Nephron (organoid): ENCODE results near the gene PRRG3.

ENCODE experiments used
- H3K27ac Mint-ChIP-seq, 3 experiments: 2 replicates each; pipeline ENCODE4 v1.8.0; 2020; ENCODE audit warnings: mixed read lengths in 3 of 3, mild to moderate bottlenecking in 2 of 3, moderate library complexity in 1 of 3
- H3K27me3 Mint-ChIP-seq: 2 replicates; pipeline ENCODE4 v1.8.0; 2021; ENCODE audit warnings: low read depth, mild to moderate bottlenecking, moderate library complexity, mixed read lengths
- H3K36me3 Mint-ChIP-seq: 2 replicates; pipeline ENCODE4 v1.8.0; 2020; ENCODE audit warnings: low read depth, mixed read lengths
- H3K4me1 Mint-ChIP-seq: 2 replicates; pipeline ENCODE4 v1.8.0; 2020; ENCODE audit warnings: mixed read lengths
- H3K4me3 Mint-ChIP-seq, 3 experiments: 2 replicates each; pipeline ENCODE4 v1.8.0; 2020; ENCODE audit warnings: mild to moderate bottlenecking in 3 of 3, mixed read lengths in 3 of 3, moderate library complexity in 2 of 3
- H3K9me3 Mint-ChIP-seq: 2 replicates; pipeline ENCODE4 v1.8.0; 2020; ENCODE audit warnings: mixed read lengths
- TF ChIP-seq, protein P1 (sequence below), 3 experiments: fragments of 200-600 bp; sonication (generic); IDR thresholded peaks; one replicate each; pipeline ENCODE4 v1.5.0; 2021; ENCODE audit warnings: antibody characterized with exemption in 3 of 3; ENCODE audit not compliant: unreplicated experiment in 3 of 3

PRRG3 gene

DNA sequence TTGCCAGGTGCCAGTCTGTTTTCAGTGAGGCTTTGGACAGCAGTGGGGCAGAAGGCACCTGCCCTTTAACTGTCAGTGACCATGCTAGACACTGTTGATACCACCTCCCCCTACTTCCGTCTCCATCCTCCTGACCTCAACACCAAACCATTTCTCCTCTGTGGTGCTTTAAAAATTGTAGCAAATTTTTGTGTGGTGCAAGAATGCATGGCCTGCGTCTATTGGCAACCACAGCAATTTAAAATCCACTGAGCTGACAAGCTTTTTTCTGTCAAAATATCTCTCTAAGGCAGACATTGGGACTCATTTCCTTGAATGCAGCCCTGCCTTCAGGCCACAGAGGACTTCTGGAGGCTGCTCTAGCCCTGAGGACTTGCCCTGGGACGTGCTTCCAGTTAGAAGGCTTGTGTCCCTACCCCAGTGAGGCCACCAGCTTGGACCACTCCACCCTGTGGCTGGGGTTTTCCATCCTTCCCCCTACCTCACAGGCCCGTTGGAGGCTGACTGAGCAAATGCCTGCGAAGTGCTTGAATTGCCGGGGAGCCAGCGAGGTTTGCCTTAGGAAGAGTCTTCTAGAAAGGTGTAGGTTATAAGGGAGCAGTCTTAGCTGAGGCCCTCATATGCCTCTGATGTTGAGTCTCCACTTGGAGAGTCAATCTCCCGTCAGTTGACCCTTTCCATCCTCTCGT is 6.9 kb downstream of the PRRG3 start:
- H3K27me3 Mint-ChIP-seq: peaks cover 4% of the 10 kb centered on the region
- peaks cover 40% of the 10 kb centered on the region for H3K4me1 Mint-ChIP-seq
- H3K4me3 Mint-ChIP-seq: no peak overlapping the region
- TF ChIP-seq, protein P1, sequence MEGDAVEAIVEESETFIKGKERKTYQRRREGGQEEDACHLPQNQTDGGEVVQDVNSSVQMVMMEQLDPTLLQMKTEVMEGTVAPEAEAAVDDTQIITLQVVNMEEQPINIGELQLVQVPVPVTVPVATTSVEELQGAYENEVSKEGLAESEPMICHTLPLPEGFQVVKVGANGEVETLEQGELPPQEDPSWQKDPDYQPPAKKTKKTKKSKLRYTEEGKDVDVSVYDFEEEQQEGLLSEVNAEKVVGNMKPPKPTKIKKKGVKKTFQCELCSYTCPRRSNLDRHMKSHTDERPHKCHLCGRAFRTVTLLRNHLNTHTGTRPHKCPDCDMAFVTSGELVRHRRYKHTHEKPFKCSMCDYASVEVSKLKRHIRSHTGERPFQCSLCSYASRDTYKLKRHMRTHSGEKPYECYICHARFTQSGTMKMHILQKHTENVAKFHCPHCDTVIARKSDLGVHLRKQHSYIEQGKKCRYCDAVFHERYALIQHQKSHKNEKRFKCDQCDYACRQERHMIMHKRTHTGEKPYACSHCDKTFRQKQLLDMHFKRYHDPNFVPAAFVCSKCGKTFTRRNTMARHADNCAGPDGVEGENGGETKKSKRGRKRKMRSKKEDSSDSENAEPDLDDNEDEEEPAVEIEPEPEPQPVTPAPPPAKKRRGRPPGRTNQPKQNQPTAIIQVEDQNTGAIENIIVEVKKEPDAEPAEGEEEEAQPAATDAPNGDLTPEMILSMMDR (IDR thresholded peaks at IDR 0.05; ENCODE audit: unreplicated experiment in 3 of 3): no peak
- H3K27ac Mint-ChIP-seq: no peak overlapping the region
- H3K9me3 Mint-ChIP-seq: peaks cover 11% of the 10 kb centered on the region
- no peaks in the 10 kb centered on the region for H3K36me3 Mint-ChIP-seq

DNA sequence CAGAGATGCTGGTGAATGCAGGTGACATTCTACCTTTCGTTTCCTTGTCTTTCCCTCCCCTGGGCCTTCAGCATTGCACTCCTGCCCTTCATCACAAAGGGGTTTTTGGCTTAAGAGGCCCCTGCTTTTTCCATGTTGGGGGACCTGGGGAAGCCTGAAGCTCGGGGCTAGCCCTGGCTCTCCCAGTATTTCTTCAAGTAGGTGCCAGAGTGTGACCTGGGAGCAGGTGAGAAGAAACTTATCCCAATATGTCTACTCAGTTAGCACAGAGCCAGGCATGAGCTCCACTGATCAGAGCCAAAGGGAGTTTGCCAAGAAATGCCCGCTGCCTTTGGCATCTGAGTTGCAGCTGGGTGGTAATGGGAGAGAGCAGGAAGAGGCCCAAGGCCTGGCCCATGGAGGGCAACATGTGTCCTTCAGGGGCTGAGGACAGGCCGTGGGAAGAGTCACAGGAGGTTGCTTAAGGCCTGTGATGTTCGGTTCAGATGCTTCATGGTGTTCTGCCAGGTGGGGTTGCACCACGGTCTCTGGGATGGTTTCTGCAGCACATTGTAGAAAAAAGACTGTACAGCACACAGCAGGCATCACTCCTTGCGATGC is 7.6 kb downstream of the PRRG3 start:
- TF ChIP-seq, protein P1 (IDR thresholded peaks at IDR 0.05; ENCODE audit: unreplicated experiment in 3 of 3): no peak
- Mint-ChIP-seq H3K9me3 (peaks cover 11% of the 10 kb centered on the region), H3K27me3 (no peaks in the 10 kb centered on the region), H3K4me3 (no peak overlapping the region), H3K27ac (peak overlapping the region in 2 of 3 experiments; percentile 50 to 53), H3K36me3 (no peaks in the 10 kb centered on the region), H3K4me1 (peaks cover 34% of the 10 kb centered on the region)

DNA sequence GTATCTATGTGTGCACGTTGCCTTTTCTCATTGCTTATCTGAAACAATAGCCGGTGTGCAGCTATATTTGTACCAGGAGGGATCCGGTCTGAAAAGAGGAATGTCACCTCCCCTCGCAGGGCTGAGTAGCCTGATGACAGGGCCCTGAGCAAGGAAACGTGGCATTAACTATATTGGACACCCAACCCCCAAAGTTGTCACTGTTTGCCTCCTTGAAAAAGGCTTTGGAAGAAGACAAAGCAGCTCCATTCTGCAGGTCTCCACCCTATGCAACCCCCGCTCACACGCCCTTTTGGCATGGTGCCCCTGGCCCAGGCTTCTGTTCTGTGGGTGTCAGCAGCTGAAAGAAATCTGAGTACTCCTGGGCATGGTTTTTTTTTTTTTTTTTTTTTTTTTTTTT is 8.2 kb downstream of the PRRG3 start:
- TF ChIP-seq, protein P1 (IDR thresholded peaks at IDR 0.05; ENCODE audit: unreplicated experiment in 3 of 3): no peak
- no peaks in the 10 kb centered on the region for H3K36me3 Mint-ChIP-seq
- H3K27me3 Mint-ChIP-seq: no peaks in the 10 kb centered on the region
- peak overlapping the region; percentile 50 to 85 (median 53) for H3K27ac Mint-ChIP-seq
- peaks cover 32% of the 10 kb centered on the region for H3K4me1 Mint-ChIP-seq
- peak overlapping the region in 1 of 3 experiments; percentile 37 for H3K4me3 Mint-ChIP-seq
- H3K9me3 Mint-ChIP-seq: peaks cover 11% of the 10 kb centered on the region

DNA sequence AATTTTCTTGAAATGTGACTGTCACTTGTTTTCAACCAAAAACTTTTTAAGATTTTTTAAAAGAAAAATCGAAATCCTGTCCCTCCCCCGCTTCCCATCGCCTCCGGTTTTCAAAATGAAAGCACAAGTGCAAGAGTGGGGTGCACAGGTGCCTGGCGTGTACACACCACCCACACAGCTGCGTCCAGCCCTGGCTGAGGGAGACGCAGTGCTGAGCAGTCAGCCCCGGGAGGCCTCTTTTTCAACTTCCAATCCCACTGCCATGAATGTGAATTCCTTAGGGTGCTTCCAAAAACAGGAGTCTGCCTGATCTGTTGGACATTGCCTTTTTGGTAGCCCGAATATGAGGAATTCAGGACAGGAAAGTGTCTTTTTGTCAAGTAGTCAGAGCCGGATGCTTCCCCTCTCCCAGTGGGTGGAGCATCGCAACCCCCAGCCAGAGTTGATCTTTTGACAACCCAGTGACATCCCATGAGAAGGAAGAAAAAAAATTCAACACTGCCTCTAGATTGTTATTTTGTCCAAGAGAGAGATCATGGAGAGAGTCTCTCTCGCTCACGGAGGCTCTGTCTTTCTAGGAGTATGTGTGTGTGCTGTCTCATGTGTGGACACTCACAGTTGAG is 8.9 kb downstream of the PRRG3 start:
- TF ChIP-seq, protein P1 (IDR thresholded peaks at IDR 0.05; ENCODE audit: unreplicated experiment in 3 of 3): no peak
- Mint-ChIP-seq H3K9me3 (peaks cover 11% of the 10 kb centered on the region), H3K36me3 (no peaks in the 10 kb centered on the region), H3K27ac (peak overlapping the region; percentile 47 to 79 (median 50)), H3K4me3 (peak overlapping the region in 1 of 3 experiments; percentile 70), H3K4me1 (peaks cover 32% of the 10 kb centered on the region), H3K27me3 (no peaks in the 10 kb centered on the region)

DNA sequence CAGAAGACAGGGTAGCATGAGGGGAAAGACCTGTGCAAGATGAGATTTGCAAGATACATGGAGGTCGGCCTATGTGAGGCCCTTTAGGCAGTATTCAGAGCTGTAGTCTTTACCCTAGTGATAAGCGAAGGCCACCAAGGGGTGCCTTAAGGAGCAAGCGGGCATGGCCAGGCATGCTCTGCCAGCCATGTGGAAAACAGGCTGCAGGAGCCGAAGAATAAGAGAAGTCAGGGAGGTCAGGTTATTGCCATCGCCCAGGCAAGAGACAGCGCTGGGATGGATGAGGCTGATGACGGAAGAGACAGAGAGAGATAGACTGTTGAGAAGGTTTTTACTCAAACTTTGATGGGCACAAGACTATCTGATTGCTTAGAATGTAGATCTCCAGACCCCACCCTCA is 13.6 kb downstream of the PRRG3 start:
- no peaks in the 10 kb centered on the region for H3K36me3 Mint-ChIP-seq
- no peak overlapping the region for H3K27ac Mint-ChIP-seq
- TF ChIP-seq, protein P1 (IDR thresholded peaks at IDR 0.05; ENCODE audit: unreplicated experiment in 3 of 3): no peak
- H3K9me3 Mint-ChIP-seq: peaks cover 5% of the 10 kb centered on the region
- H3K4me1 Mint-ChIP-seq: peaks cover 41% of the 10 kb centered on the region
- no peak overlapping the region for H3K4me3 Mint-ChIP-seq
- no peaks in the 10 kb centered on the region for H3K27me3 Mint-ChIP-seq
